Testis (tissue), 2 donors: ENCODE results near the gene RNF169.

ENCODE experiments used
- POLR2A ChIP-seq: fragments of 450-650 bp; IDR thresholded peaks from one replicate; pipeline ENCODE4 v1.6.1; 2017; ENCODE audit warnings: antibody characterized with exemption, mild to moderate bottlenecking, moderate library complexity
- TF ChIP-seq, protein P1 (sequence below), 3 experiments: fragments of 450-650 bp in 2 of 3; fragments of 200-600 bp in 1 of 3; sonication (generic) in 1 of 3; IDR thresholded peaks; one replicate each; pipeline ENCODE4 v1.5.1; 2016 to 2019; ENCODE audit warnings: antibody characterized with exemption in 3 of 3, mild to moderate bottlenecking in 2 of 3, moderate library complexity in 1 of 3

GRCh38 chr11:74770456-74770855 lies 21.8 kb downstream of the RNF169 start:
- TF ChIP-seq, protein P1, sequence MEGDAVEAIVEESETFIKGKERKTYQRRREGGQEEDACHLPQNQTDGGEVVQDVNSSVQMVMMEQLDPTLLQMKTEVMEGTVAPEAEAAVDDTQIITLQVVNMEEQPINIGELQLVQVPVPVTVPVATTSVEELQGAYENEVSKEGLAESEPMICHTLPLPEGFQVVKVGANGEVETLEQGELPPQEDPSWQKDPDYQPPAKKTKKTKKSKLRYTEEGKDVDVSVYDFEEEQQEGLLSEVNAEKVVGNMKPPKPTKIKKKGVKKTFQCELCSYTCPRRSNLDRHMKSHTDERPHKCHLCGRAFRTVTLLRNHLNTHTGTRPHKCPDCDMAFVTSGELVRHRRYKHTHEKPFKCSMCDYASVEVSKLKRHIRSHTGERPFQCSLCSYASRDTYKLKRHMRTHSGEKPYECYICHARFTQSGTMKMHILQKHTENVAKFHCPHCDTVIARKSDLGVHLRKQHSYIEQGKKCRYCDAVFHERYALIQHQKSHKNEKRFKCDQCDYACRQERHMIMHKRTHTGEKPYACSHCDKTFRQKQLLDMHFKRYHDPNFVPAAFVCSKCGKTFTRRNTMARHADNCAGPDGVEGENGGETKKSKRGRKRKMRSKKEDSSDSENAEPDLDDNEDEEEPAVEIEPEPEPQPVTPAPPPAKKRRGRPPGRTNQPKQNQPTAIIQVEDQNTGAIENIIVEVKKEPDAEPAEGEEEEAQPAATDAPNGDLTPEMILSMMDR (IDR thresholded peaks at IDR 0.05) = no peak
- TF ChIP-seq POLR2A = no peak
